PC-3 (cell line): Measurements from ENCODE around the gene OR52W1. TPM values are rescaled to one million over a fixed set of nuclear protein-coding genes. Genes with fewer than 3 reads are reported as not detected.

ENCODE experiments used
- ATAC-seq: fragments of 200-7000 bp; cut with Tn5 transposase; 2 replicates; pipeline ENCODE4 v1.9.1; 2020; ENCODE audit warnings: mild to moderate bottlenecking, moderate library complexity
- BruUV-seq: library from RNA; stranded (reverse); fragments of 400-500 nt; replicated peaks from 2 replicates; lab custom pipeline; 2021; lab: Mats Ljungman, UMichigan
- CTCF ChIA-PET: fragments of 300-600 bp; sonication (Branson Sonifier 250); formaldehyde crosslinking; loops from one replicate; lab custom pipeline; 2022; ENCODE audit warnings: antibody characterized with exemption; lab: Charles Lee
- POLR2A ChIA-PET: fragments of 300-600 bp; sonication (Branson Sonifier 250); formaldehyde crosslinking; loops from one replicate; lab custom pipeline; 2022; ENCODE audit warnings: antibody characterized with exemption; ENCODE audit not compliant: unreplicated experiment; lab: Charles Lee
- DNase-seq: peaks from one replicate; pipeline ENCODE4 v3.0.0-alpha.2; 2015
- H2AFZ ChIP-seq: fragments of 300-600 bp; sonication (generic); 2 replicates; pipeline ENCODE4 v1.6.0; 2016; ENCODE audit warnings: antibody characterized with exemption, low read length
- H3F3A ChIP-seq: fragments of 300-600 bp; sonication (generic); one replicate; pipeline ENCODE4 v1.6.0; 2017; ENCODE audit warnings: antibody characterized with exemption, low read length, control low read depth, mild to moderate bottlenecking; ENCODE audit not compliant: unreplicated experiment
- H3K27ac ChIP-seq: fragments of 300-600 bp; sonication (generic); 2 replicates; pipeline ENCODE4 v1.5.1; 2016; ENCODE audit warnings: mild to moderate bottlenecking, low read length
- H3K27me3 ChIP-seq: fragments of 300-600 bp; sonication (generic); 2 replicates; pipeline ENCODE4 v1.6.1; 2016; ENCODE audit warnings: low read length, mixed read lengths
- H3K36me3 ChIP-seq: fragments of 300-600 bp; sonication (generic); 2 replicates; pipeline ENCODE4 v1.6.1; 2016; ENCODE audit warnings: low read depth, mixed run types, low read length, mixed read lengths
- H3K4me1 ChIP-seq: fragments of 300-600 bp; sonication (generic); 2 replicates; pipeline ENCODE4 v1.5.1; 2016; ENCODE audit warnings: low read length; ENCODE audit not compliant: insufficient read depth
- H3K4me2 ChIP-seq: fragments of 300-600 bp; sonication (generic); 2 replicates; pipeline ENCODE4 v1.6.0; 2016; ENCODE audit warnings: low read length
- H3K4me3 ChIP-seq: fragments of 300-600 bp; sonication (generic); 2 replicates; pipeline ENCODE4 v1.5.1; 2016; ENCODE audit warnings: mild to moderate bottlenecking, low read length, mixed read lengths
- H3K79me2 ChIP-seq: fragments of 300-600 bp; sonication (generic); 2 replicates; pipeline ENCODE4 v1.6.1; 2017; ENCODE audit warnings: low read length, mixed read lengths
- H3K9ac ChIP-seq: fragments of 300-600 bp; sonication (generic); 2 replicates; pipeline ENCODE4 v1.6.0; 2016; ENCODE audit warnings: mild to moderate bottlenecking, low read length
- H3K9me2 ChIP-seq: fragments of 300-600 bp; sonication (generic); replicated peaks from 2 replicates; pipeline ENCODE4 v1.6.1; 2016; ENCODE audit warnings: mixed run types, low read length, mixed read lengths
- H3K9me3 ChIP-seq: fragments of 300-600 bp; sonication (generic); 2 replicates; pipeline ENCODE4 v1.6.1; 2016; ENCODE audit warnings: low read length, mixed read lengths
- H4K20me1 ChIP-seq: fragments of 300-600 bp; sonication (generic); 2 replicates; pipeline ENCODE4 v1.6.1; 2016; ENCODE audit warnings: low read length, mixed read lengths
- CTCF ChIP-seq: fragments of 300-600 bp; sonication (generic); conservative IDR thresholded peaks from 2 replicates; pipeline ENCODE4 v1.5.1; 2017; ENCODE audit warnings: antibody characterized with exemption, low read depth, mild to moderate bottlenecking, low read length
- EZH2 ChIP-seq: fragments of 300-600 bp; sonication (generic); IDR thresholded peaks from one replicate; pipeline ENCODE4 v1.6.1; 2017; ENCODE audit warnings: antibody characterized with exemption, mild to moderate bottlenecking, low read length; ENCODE audit not compliant: unreplicated experiment
- EZH2phosphoT487 ChIP-seq: fragments of 300-600 bp; sonication (generic); IDR thresholded peaks from 2 replicates; pipeline ENCODE4 v1.6.1; 2018; ENCODE audit warnings: mild to moderate bottlenecking, antibody characterized with exemption, low read length, borderline replicate concordance
- intact Hi-C: fragments of 100-400 bp; cut with micrococcal nuclease; formaldehyde crosslinking; loops from 2 replicates; pipeline ENCODE4 v1.9.0; 2023
- total RNA-seq: library from RNA; depleted of rRNA; stranded (reverse); fragments of >200 nt; gene quantifications from 2 replicates; pipeline ENCODE4 v1.2.3, GENCODE V29; 2014

OR52W1 gene
- total RNA-seq, 1 experiment from 2014 or later = not detected

DNA sequence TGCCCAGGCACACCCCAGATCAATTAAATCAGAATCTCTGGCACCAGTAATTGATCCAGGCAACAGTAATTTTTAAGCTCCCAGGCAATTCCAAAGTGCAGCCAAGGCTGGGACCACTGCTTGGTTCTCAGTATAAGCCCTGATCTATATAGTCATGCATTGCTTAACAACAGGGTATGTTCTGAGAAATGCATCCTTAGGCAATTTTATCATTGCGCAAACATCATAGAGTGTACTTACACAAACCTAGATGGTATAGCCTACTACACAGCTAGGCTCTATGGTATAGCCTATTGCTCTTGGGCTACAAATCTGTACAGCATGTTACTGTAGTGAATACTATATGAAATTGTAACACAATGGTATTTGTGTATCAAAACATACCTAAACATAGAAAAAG lies 5.7 kb downstream of the OR52W1 start:
- POLR2A ChIA-PET = no interaction called here
- CTCF ChIA-PET = no interaction called here
- TF ChIP-seq EZH2 (no peak), CTCF (no peak), EZH2phosphoT487 (no peak)
- Histone ChIP-seq H3K9ac (no peak overlapping the region), H3K27ac (no peak overlapping the region), H3K9me2 (no peaks in the 10 kb centered on the region), H2AFZ (no peak overlapping the region), H3K9me3 (no peaks in the 10 kb centered on the region), H3F3A (no peaks in the 10 kb centered on the region), H3K36me3 (no peaks in the 10 kb centered on the region; the same call in 1 of the 2 replicates), H4K20me1 (no peaks in the 10 kb centered on the region), H3K79me2 (no peaks in the 10 kb centered on the region), H3K4me2 (no peak overlapping the region), H3K27me3 (no peaks in the 10 kb centered on the region), H3K4me3 (no peak overlapping the region), H3K4me1 (no peaks in the 10 kb centered on the region)
- no peak for DNase-seq
- ATAC-seq = no peak
- intact Hi-C loops = no loop called here
- no TSS peak for BruUV-seq

DNA sequence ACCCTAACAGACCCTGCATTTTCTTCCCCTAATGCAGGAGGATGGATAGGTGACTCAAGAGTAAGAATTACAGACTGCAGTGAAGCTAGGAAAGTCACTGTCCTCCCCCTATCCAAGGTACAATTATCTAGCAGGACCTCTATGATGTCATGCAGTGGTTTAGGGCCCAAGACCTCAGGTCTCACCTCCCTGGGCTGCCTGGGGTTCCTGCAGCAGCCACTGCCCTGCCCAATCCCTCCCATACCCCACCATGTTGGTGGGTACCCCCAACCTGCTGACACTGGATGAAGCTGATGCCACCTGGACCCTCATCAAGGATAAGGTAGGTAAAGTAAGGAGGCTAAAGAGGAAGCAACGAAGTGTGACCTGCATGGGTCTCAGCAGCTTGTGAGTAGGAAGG lies 6.3 kb downstream of the OR52W1 start, which contains the start of gene C11orf42:
Gene C11orf42, plus strand, starts transcription at position 192 of the 400 bp plus-strand sequence. Its CDS starts 59 bp downstream, at position 251.
- H4K20me1 ChIP-seq = no peaks in the 10 kb centered on the region
- CTCF ChIA-PET = no interaction called here
- no peak within 1 kb of the TSS for H3K4me2 ChIP-seq

More for the DNA sequence above, 6.3 kb downstream of the OR52W1 start, which contains the start of gene C11orf42:
- no peaks in the 10 kb centered on the region for H3K4me1 ChIP-seq
- no peak within 1 kb of the TSS for H3K4me3 ChIP-seq
- H3K9me2 ChIP-seq = no peaks in the 10 kb centered on the region
- no peaks in the 10 kb centered on the region for H3F3A ChIP-seq
- H2AFZ ChIP-seq = no peak within 1 kb of the TSS
- ATAC-seq = no peak
- H3K27me3 ChIP-seq = no peaks in the 10 kb centered on the region
- H3K36me3 ChIP-seq = no peaks in the 10 kb centered on the region; the same call in 1 of the 2 replicates
- H3K79me2 ChIP-seq = no peaks in the 10 kb centered on the region
- intact Hi-C loops = no loop called here
- BruUV-seq = no TSS peak
- POLR2A ChIA-PET = interaction anchor here (0.6 kb wide), 1 partner anchor 32 kb away, joined by 6 read pairs; no protein-coding TSS in a partner anchor
- DNase-seq = no peak
- no peak within 1 kb of the TSS for H3K9ac ChIP-seq
- H3K9me3 ChIP-seq = no peaks in the 10 kb centered on the region
- H3K27ac ChIP-seq = no peak within 1 kb of the TSS
- TF ChIP-seq EZH2phosphoT487 = no peak
- no peak for TF ChIP-seq CTCF
- TF ChIP-seq EZH2 = no peak
